Measurements from ENCODE around the gene PCNP. TPM values are rescaled to one million over a fixed set of nuclear protein-coding genes. Genes with fewer than 3 reads are reported as not detected.
A peak's percentile ranks its signal among the peaks of the same experiment; 100 is the strongest.
"Not testable (repeated sequence)": the region's sequence is repeated elsewhere in the genome, so short reads cannot be mapped to it uniquely, and the experiment has no call there.

The PCNP gene
- total RNA-seq, 2 donors from 2014 or later, result 63.4 to 83.9 TPM

DNA sequence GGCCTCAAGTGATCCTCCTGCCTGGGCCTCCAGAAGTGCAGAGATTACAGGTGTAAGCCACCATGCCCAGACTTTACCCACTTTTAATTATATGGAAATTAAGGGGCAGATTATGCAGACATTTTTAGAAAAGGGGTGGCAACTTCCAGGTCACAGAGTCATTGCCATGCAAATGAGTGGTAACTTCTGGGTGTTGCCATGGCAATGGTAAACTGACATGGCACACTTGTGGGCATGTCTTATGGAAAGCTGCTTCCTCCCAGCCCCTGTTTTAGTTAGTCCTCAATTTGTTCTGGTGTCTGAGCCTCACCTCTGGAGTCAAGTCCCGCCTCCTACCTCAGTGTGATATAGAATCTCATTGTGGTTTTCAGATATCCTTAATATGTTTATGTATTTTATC is 49.7 kb downstream of the PCNP start:
- no peaks in the 10 kb centered on the region for H3K27me3 ChIP-seq
- TF ChIP-seq, protein P1, sequence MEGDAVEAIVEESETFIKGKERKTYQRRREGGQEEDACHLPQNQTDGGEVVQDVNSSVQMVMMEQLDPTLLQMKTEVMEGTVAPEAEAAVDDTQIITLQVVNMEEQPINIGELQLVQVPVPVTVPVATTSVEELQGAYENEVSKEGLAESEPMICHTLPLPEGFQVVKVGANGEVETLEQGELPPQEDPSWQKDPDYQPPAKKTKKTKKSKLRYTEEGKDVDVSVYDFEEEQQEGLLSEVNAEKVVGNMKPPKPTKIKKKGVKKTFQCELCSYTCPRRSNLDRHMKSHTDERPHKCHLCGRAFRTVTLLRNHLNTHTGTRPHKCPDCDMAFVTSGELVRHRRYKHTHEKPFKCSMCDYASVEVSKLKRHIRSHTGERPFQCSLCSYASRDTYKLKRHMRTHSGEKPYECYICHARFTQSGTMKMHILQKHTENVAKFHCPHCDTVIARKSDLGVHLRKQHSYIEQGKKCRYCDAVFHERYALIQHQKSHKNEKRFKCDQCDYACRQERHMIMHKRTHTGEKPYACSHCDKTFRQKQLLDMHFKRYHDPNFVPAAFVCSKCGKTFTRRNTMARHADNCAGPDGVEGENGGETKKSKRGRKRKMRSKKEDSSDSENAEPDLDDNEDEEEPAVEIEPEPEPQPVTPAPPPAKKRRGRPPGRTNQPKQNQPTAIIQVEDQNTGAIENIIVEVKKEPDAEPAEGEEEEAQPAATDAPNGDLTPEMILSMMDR (IDR thresholded peaks at IDR 0.05), result no peak
- H3K4me1 ChIP-seq, result no peaks in the 10 kb centered on the region
- no peaks in the 10 kb centered on the region for H3K36me3 ChIP-seq
- peaks cover 0 to 6% of the 10 kb centered on the region in 2 donors for H3K9me3 ChIP-seq
- no peak overlapping the region for H3K4me3 ChIP-seq
- no peak for DNase-seq (ENCODE audit: low spot score)
- no peak overlapping the region for H3K27ac ChIP-seq

DNA sequence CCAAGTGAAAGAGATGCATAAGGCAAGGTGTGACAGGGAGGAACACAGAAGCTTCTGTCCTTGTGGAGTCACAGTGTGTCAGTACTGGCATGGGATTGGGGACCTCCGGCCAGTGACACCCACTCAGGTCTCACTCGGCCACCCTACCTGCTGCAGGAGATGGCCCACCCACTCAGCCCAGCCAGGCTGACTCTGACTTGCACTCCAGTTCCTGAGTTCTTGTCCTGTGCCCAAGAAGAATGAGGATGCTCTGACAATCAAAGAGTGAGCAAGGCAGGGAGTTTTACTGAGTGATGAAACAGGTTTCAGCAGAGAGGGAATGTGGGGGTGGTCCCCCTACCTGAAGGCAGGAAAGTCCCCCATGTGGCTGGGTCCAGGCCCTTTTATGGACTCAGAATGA is 50.9 kb downstream of the PCNP start:
- no peak for DNase-seq (ENCODE audit: low spot score)
- Histone ChIP-seq H3K4me3 (no peak overlapping the region), H3K27me3 (no peaks in the 10 kb centered on the region), H3K27ac (no peak overlapping the region), H3K4me1 (no peaks in the 10 kb centered on the region), H3K36me3 (no peaks in the 10 kb centered on the region), H3K9me3 (peaks cover 0 to 4% of the 10 kb centered on the region in 2 donors)
- TF ChIP-seq, protein P1 (IDR thresholded peaks at IDR 0.05), result no peak

DNA sequence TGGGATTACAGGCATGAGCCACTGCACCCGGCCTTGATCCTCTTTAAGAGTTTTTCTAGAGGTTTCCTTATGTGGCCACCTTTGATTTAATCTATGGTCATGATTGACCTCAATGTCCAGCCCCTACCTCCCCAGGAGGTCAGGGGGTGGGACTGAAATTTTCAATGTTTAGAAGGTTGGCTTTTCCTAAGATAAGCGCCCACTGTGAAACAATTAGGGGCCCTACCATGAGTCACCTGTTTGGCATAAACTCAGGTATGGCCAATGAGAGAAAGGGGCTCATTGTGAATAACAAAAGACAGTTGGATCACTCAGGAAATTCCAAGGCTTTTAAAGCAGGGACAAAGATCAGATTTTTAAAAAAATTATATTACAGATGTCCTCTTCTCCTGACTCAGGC is 51.9 kb downstream of the PCNP start:
- Histone ChIP-seq H3K27me3 (no peaks in the 10 kb centered on the region), H3K4me1 (no peaks in the 10 kb centered on the region), H3K4me3 (no peak overlapping the region), H3K9me3 (no peaks in the 10 kb centered on the region), H3K36me3 (no peaks in the 10 kb centered on the region), H3K27ac (no peak overlapping the region)
- no peak for DNase-seq (ENCODE audit: low spot score)
- TF ChIP-seq, protein P1 (IDR thresholded peaks at IDR 0.05), result no peak

DNA sequence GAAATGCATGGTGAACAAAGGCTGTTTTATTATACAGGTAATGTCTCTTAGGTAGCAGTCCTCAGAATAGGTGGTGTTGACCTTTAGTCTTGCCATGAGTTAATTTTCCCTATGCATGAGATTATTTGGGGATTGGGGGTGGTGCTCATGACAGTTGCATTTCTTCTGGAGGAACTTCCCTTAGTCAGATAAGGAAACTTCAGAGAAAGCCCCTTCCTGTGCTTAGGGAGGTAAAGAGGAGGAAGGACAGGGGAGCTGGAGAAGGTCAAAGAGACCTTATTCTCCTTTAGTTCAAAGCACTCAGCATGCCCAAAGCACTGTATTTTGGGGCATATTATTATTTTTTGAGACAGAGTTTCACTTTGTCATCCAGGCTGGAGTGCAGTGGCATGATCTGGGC is 55.2 kb downstream of the PCNP start:
- TF ChIP-seq, protein P1 (IDR thresholded peaks at IDR 0.05), result no peak
- DNase-seq (ENCODE audit: low spot score), result no peak
- Histone ChIP-seq H3K27me3 (no peaks in the 10 kb centered on the region), H3K27ac (no peak overlapping the region), H3K4me3 (no peak overlapping the region), H3K4me1 (no peaks in the 10 kb centered on the region), H3K36me3 (no peaks in the 10 kb centered on the region), H3K9me3 (no peaks in the 10 kb centered on the region)

DNA sequence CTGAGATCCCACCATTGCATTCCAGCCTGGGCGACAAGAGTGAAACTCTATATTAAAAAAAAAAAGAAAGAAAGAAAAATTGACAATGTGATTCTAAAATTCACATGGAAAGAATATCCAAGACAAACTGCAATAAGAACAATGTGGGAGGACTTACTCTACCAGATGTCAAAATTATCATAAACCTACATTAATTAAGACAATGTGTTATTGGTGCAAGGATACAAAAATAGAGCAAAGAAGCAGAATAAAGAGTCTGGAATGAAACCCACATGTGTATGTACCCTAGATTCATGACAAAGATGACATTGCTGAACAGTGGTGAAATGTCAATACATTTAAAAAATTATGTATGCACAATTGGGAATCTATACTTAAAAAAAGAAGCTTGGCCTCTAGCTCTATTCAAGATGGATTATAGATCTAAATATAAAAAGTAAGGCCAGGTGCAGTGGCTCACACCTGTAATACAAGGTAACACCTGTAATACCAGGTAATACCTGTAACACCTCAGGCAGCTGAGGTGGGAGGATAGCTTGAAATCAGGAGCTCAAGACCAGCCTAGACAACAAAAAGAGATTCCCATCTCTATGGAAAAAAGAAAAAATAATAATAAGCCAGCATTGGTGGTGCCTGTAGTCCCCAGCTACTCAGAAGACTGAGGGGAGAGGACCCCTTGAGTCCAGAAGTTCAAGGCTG is 57.3 kb downstream of the PCNP start:
- Histone ChIP-seq H3K36me3 (no peaks in the 10 kb centered on the region), H3K27me3 (no peaks in the 10 kb centered on the region), H3K4me3 (no peak overlapping the region), H3K4me1 (no peaks in the 10 kb centered on the region), H3K9me3 (no peaks in the 10 kb centered on the region), H3K27ac (no peak overlapping the region)
- TF ChIP-seq, protein P1 (IDR thresholded peaks at IDR 0.05), result no peak
- no peak for DNase-seq (ENCODE audit: low spot score)

DNA sequence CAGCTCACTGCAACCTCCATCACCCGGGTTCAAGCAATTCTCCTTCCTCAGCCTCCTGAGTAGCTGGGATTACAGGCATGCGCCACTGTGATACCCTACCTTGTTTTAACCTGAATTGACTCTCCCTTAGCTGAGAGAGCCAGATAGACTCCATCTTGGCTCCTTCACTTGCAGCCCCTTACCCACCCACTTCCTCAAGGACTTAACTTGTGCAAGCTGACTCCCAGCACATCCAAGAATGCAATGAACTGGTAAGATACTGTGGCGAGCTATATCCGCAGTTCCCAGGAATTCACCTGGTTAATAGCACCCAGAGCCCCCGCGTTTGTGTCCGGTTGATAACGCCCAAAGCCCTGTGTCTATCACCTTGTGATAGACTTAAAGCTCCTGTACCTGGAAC is 58.0 kb downstream of the PCNP start:
- H3K4me1 ChIP-seq, H3K27ac ChIP-seq, H3K4me3 ChIP-seq, H3K9me3 ChIP-seq, H3K27me3 ChIP-seq, H3K36me3 ChIP-seq: not testable (repeated sequence)
- DNase-seq (ENCODE audit: low spot score), result peak; percentile 7

Data from right atrium auricular region (tissue), 2 donors.